ENCODE measurements around the gene USP49. TPM values are rescaled to one million over a fixed set of nuclear protein-coding genes. Genes with fewer than 3 reads are reported as not detected.

The USP49 gene
- total and polyA plus RNA-seq, 8 donors, result 0.50 to 26.3 (median 4.6) TPM

GRCh38 chr6:41938590-41939175, 43.5 kb upstream of the USP49 start:
- H3K9me3 ChIP-seq, result no peaks in the 10 kb centered on the region
- 60 to 76% (median 73%) methylated on average over 5 of the region's 5 CpGs for WGBS, 5 donors
- H3K27me3 ChIP-seq, result no peaks in the 10 kb centered on the region
- peaks cover 29 to 75% (median 65%) of the 10 kb centered on the region in 4 donors for H3K4me1 ChIP-seq
- intact Hi-C loops (cut with DNase I; ENCODE audit: low total_unique reads), result loop anchor here (10.0 kb wide), 1 partner anchor 106 kb away; no protein-coding TSS in a partner anchor
- no peak for DNase-seq
- peak overlapping the region; percentile 11 to 91 (median 89) for H3K27ac ChIP-seq
- peak overlapping the region in 2 of 4 donors; percentile 5 to 21 for H3K4me3 ChIP-seq
- no peak for TF ChIP-seq POLR2A (IDR thresholded peaks at IDR 0.05)
- TF ChIP-seq EP300 (IDR thresholded peaks at IDR 0.05), result no peak
- H3K36me3 ChIP-seq, result peaks cover 20 to 40% (median 34%) of the 10 kb centered on the region in 4 donors

- no peaks in the 10 kb centered on the region for H3K9me3 ChIP-seq
- no peak for TF ChIP-seq EP300 (IDR thresholded peaks at IDR 0.05)
- no peak for TF ChIP-seq CTCF (IDR thresholded peaks at IDR 0.05)
- TF ChIP-seq POLR2A (IDR thresholded peaks at IDR 0.05), result no peak
- TF ChIP-seq POLR2AphosphoS5 (IDR thresholded peaks at IDR 0.05), result no peak
- peak in 1 of 2 donors; percentile 28 for DNase-seq
- H3K27ac ChIP-seq, result peak overlapping the region; percentile 11 to 91 (median 89)
- no peaks in the 10 kb centered on the region for H3K27me3 ChIP-seq
- intact Hi-C loops (cut with DNase I; ENCODE audit: low total_unique reads), result loop anchor here (10.0 kb wide), 1 partner anchor 107 kb away; no protein-coding TSS in a partner anchor
- H3K4me1 ChIP-seq, result peaks cover 29 to 74% (median 65%) of the 10 kb centered on the region in 4 donors
- 52 to 62% (median 59%) methylated on average over 4 of the region's 4 CpGs for WGBS, 5 donors
- peaks cover 27 to 47% (median 41%) of the 10 kb centered on the region in 4 donors for H3K36me3 ChIP-seq
- H3K4me3 ChIP-seq, result peak overlapping the region in 1 of 4 donors; percentile 21
Observed at GRCh38 chr6:41937861-41938574, 42.8 kb upstream of the USP49 start.

- H3K4me3 ChIP-seq, result no peak overlapping the region
- H3K27me3 ChIP-seq, result no peaks in the 10 kb centered on the region
- H3K36me3 ChIP-seq, result peaks cover 32 to 52% (median 46%) of the 10 kb centered on the region in 4 donors
- DNase-seq, result no peak
- no peak for TF ChIP-seq POLR2A (IDR thresholded peaks at IDR 0.05)
- TF ChIP-seq POLR2AphosphoS5 (IDR thresholded peaks at IDR 0.05), result no peak
- TF ChIP-seq CTCF (IDR thresholded peaks at IDR 0.05), result no peak
- no peak for TF ChIP-seq EP300 (IDR thresholded peaks at IDR 0.05)
- 44 to 85% (median 62%) methylated on average over 2 of the region's 2 CpGs for WGBS, 5 donors
- intact Hi-C loops (cut with DNase I; ENCODE audit: low total_unique reads), result loop anchor here (10.0 kb wide), 1 partner anchor 107 kb away; no protein-coding TSS in a partner anchor
- peak overlapping the region in 4 of 5 donors; percentile 89 to 91 (median 90) for H3K27ac ChIP-seq
- no peaks in the 10 kb centered on the region for H3K9me3 ChIP-seq
- H3K4me1 ChIP-seq, result peaks cover 29 to 71% (median 63%) of the 10 kb centered on the region in 4 donors
Observed at GRCh38 chr6:41937472-41937860, 42.3 kb upstream of the USP49 start.

- Histone ChIP-seq H3K27me3 (no peaks in the 10 kb centered on the region), H3K9me3 (no peaks in the 10 kb centered on the region), H3K4me1 (peaks cover 23 to 63% (median 54%) of the 10 kb centered on the region in 4 donors), H3K4me3 (no peak overlapping the region), H3K27ac (peak overlapping the region in 4 of 5 donors; percentile 89 to 91 (median 90)), H3K36me3 (peaks cover 43 to 64% (median 58%) of the 10 kb centered on the region in 4 donors)
- TF ChIP-seq CTCF (IDR thresholded peaks at IDR 0.05) (peak in 5 of 7 experiments; percentile 60 to 85 (median 72)), POLR2AphosphoS5 (IDR thresholded peaks at IDR 0.05) (peak in 2 of 3 donors; percentile 9 to 62), EP300 (IDR thresholded peaks at IDR 0.05) (no peak), POLR2A (IDR thresholded peaks at IDR 0.05) (no peak)
- intact Hi-C loops (cut with DNase I; ENCODE audit: low total_unique reads), result loop anchor here (10.0 kb wide), 1 partner anchor 109 kb away; no protein-coding TSS in a partner anchor
- WGBS, 5 donors, result 30 to 54% (median 47%) methylated on average over 10 of the region's 10 CpGs
- DNase-seq, result peak; percentile 62 to 89
Observed at GRCh38 chr6:41936073-41936837, 41.1 kb upstream of the USP49 start.

All from stomach (tissue), 9 donors.